Right lung (tissue), 5 donors: ENCODE data around the gene JUN. TPM values are rescaled to one million over a fixed set of nuclear protein-coding genes. Genes with fewer than 3 reads are reported as not detected.

ENCODE experiments used
- polyA plus RNA-seq, 5 donors: library from polyadenylated mRNA; unstranded; fragments of 120-200 nt; gene quantifications; one replicate each; pipeline versions ENCODE4 v1.2.1 to v1.2.3, GENCODE V29; 2013; ENCODE audit warnings: inconsistent platforms in 1 of 5, low replicate concordance in 1 of 5; ENCODE audit not compliant: insufficient read length in 5 of 5, insufficient read depth in 1 of 5

Gene JUN
- polyA plus RNA-seq, 5 donors = 92.3 to 296 (median 227) TPM

Other genes with a start within 250 kb of the JUN start
- gene OMA1, start 237.3 kb downstream of the JUN start, polyA plus RNA-seq = 10 to 100 TPM; 21.7 to 28.4 (median 26.4) TPM
- 10 to 100 TPM in 3 of 5 donors, 1 to 10 TPM in 2; 8.5 to 20.7 (median 11.6) TPM for gene TACSTD2, start 206.8 kb downstream of the JUN start, polyA plus RNA-seq
- gene MYSM1, start 84.0 kb downstream of the JUN start, polyA plus RNA-seq = 10 to 100 TPM; 35.8 to 78.0 (median 50.2) TPM